BLaER1 treated with 17β-estradiol and CSF1 and Interleukin-3, amounts not matched to agents 10 nM and 100 nM (cell line): ENCODE data around the gene FKBP5.
"Not testable (repeated sequence)": the region's sequence is repeated elsewhere in the genome, so short reads cannot be mapped to it uniquely, and the experiment has no call there.

Source experiments
- H3K27ac ChIP-seq, 11 experiments: shearing (Covaris generic); formaldehyde crosslinking; 2 replicates each; pipeline ENCODE4 v1.8.1; 2022
- H3K27me3 ChIP-seq, 11 experiments: shearing (Covaris generic); formaldehyde crosslinking; 2 replicates each; pipeline ENCODE4 v1.8.1; 2022
- H3K36me3 ChIP-seq, 11 experiments: shearing (Covaris generic); formaldehyde crosslinking; 2 replicates each; pipeline ENCODE4 v1.8.1; 2022
- H3K4me1 ChIP-seq, 10 experiments: shearing (Covaris generic); formaldehyde crosslinking; 2 replicates each; pipeline ENCODE4 v1.8.1; 2022
- H3K4me2 ChIP-seq, 11 experiments: shearing (Covaris generic); formaldehyde crosslinking; 2 replicates each; pipeline ENCODE4 v1.8.1; 2022
- H3K4me3 ChIP-seq, 10 experiments: shearing (Covaris generic); formaldehyde crosslinking; 2 replicates each; pipeline ENCODE4 v1.8.1; 2022
- H3K9ac ChIP-seq, 11 experiments: shearing (Covaris generic); formaldehyde crosslinking; 2 replicates each; pipeline ENCODE4 v1.8.1; 2022
- H3K9me3 ChIP-seq, 11 experiments: shearing (Covaris generic); formaldehyde crosslinking; replicated peaks in 1 of 11; 2 replicates each; pipeline ENCODE4 v1.8.1; 2022
- H4K20me1 ChIP-seq, 11 experiments: shearing (Covaris generic); formaldehyde crosslinking; 2 replicates each; pipeline ENCODE4 v1.8.1; 2022
- Cebpa-rat ChIP-seq, 11 experiments: shearing (Covaris generic); IDR thresholded peaks; 2 replicates each; pipeline ENCODE4 v1.8.1; 2022

The FKBP5 gene

DNA sequence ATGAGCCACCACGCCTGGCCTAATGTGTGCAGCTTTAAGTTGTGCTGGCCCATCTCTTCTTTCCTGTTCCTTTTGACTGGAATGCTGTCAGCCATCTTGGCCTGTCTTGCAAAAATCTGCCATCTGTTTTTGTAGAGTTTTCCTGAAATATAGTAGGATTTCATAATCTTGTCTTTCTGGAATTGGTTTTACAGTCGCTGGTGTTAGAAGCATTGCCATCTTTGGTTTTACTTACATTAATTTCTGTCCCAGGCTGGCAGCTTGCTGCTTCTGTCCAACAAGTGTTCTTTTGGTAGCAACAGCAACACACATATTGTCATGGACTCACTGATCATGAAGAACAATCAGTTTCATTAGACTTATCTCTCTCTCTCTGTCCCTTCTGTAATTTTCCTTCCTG is 146.9 kb downstream of the FKBP5 start:
- no peaks in the 10 kb centered on the region for H3K27me3 ChIP-seq
- TF ChIP-seq Cebpa-rat (IDR thresholded peaks at IDR 0.05): no peak
- no peaks in the 10 kb centered on the region for H4K20me1 ChIP-seq
- no peak overlapping the region for H3K9ac ChIP-seq
- no peak overlapping the region for H3K27ac ChIP-seq
- H3K4me3 ChIP-seq: no peak overlapping the region
- H3K4me1 ChIP-seq: peaks cover 0 to 6% (median 2%) of the 10 kb centered on the region in 10 experiments; a peak in 3 of 20 replicates
- no peaks in the 10 kb centered on the region for H3K36me3 ChIP-seq
- H3K9me3 ChIP-seq: peaks cover 0 to 13% (median 9%) of the 10 kb centered on the region in 11 experiments; a peak in 14 of 22 replicates
- no peak overlapping the region for H3K4me2 ChIP-seq

DNA sequence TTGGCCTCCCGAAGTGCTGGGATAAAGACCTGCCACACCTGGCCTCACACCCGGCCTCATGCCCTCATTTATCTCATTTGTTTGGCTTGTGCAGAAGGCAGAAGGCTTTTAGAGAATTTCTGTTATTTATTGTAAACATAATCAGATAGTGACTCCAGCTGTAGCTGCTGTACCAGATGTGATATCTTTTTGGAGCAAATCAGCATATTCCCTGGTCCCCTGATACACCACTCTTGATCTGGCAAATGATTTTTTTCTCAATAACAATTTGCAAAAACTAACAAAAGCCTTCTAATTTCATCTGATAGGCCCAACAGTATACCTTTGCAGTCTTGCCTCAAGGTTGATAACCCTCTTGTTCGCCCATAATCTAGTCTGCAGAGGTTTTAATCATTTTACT is 149.5 kb downstream of the FKBP5 start:
- no peaks in the 10 kb centered on the region for H3K36me3 ChIP-seq
- no peak overlapping the region for H3K9ac ChIP-seq
- no peak overlapping the region for H3K27ac ChIP-seq
- no peaks in the 10 kb centered on the region for H3K27me3 ChIP-seq
- H4K20me1 ChIP-seq: no peaks in the 10 kb centered on the region
- H3K4me3 ChIP-seq: no peak overlapping the region
- H3K4me1 ChIP-seq: peaks cover 0 to 17% (median 4%) of the 10 kb centered on the region in 10 experiments; a peak in 15 of 20 replicates
- peaks cover 0 to 13% (median 9%) of the 10 kb centered on the region in 11 experiments; a peak in 14 of 22 replicates for H3K9me3 ChIP-seq
- TF ChIP-seq Cebpa-rat (IDR thresholded peaks at IDR 0.05): no peak
- H3K4me2 ChIP-seq: no peak overlapping the region

DNA sequence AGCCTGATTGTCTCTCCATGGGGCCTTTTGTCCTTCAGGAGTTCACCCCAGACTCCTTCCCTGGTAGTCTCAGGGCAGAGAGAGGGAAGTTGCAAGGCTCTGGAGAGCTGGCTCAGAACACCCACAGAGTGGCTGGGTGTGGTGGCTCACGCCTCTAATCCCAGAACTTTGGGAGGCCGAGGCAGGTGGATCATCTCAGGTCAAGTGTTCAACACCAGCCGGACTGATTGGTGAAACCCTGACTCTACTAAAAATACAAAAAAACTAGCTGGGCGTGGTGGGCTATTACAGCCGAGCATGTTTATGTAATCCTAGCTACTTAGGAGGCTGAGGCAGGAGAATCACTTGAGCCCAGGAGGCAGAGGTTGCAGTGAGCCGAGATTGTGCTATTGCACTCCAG is 152.9 kb downstream of the FKBP5 start:
- not testable (repeated sequence) for H3K27me3 ChIP-seq, H3K27ac ChIP-seq

DNA sequence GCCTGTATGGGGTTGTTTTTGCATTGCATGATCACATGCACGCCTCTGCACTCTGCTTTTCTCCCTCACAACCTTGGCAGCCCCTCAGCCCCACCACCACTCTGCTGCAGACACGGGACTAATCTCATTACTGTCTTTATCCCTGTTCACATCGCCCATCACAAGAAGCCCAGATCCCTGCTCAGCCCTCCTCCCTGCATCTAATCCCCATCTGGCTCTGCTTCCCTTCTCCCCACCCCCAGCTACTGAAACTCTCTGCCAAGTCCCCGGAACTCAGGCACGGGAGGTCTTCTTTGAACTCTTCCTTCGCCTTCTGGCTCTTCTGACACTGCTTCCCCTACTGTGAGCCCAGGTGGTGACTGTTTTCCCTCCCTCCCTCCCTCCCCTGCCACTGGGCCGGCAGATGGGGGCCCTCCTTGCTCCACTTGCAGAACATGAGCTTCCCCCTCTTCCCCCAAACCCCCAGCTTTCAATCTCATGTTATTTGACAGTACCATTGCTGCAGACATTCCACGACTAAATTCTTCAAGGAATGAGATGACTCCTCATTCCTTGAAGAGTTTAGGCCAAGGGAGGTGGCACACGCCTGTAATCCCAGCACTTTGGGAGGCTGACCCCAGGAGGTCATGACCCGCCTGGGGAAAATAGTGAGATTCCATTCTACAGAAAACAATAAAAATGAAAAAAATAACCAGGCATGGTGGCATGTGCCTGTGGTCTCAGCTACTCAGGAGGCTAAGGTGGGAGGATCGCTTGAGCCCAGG is 154.1 kb downstream of the FKBP5 start:
- Histone ChIP-seq H3K9me3 (0 out of 22 replicates have a peak, but pooled peaks cover 0 to under 1% (median 0%) of the 10 kb centered on the region in 11 experiments), H3K4me3 (no peak overlapping the region), H3K27ac (no peak overlapping the region), H4K20me1 (no peaks in the 10 kb centered on the region), H3K4me1 (peaks cover 0 to 18% (median 7%) of the 10 kb centered on the region in 10 experiments; a peak in 14 of 20 replicates), H3K9ac (no peak overlapping the region), H3K4me2 (peak overlapping the region in 8 of 11 experiments; percentile 35 to 56 (median 50); a peak in 15 of 22 replicates), H3K36me3 (no peaks in the 10 kb centered on the region), H3K27me3 (no peaks in the 10 kb centered on the region)
- no peak for TF ChIP-seq Cebpa-rat (IDR thresholded peaks at IDR 0.05)

More for the DNA sequence above, 152.9 kb downstream of the FKBP5 start:
- H4K20me1 ChIP-seq, H3K36me3 ChIP-seq, H3K9ac ChIP-seq, H3K4me3 ChIP-seq, H3K4me2 ChIP-seq: not testable (repeated sequence)
- peaks cover 0 to 13% (median 9%) of the 10 kb centered on the region in 11 experiments; a peak in 14 of 22 replicates for H3K9me3 ChIP-seq
- H3K4me1 ChIP-seq: peaks cover 0 to 18% (median 7%) of the 10 kb centered on the region in 10 experiments; a peak in 14 of 20 replicates

DNA sequence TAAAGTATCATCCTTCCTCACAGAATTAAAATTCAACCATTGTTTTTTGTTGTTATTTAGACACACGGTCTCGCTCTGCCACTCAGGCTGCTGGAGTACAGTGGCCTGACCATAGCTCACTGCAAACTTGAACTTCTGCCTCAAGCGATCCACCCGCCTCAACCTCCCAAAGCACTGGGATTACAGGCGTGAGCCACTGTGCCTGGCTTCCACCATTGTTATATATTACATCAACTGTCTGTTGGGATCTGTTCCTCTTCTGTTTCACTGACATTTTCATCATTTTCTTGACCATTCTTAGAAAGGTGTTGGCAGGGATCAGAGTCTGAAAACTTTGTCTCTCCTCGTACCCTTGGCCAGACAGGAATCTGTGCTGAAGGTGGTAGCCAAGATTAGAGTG is 154.7 kb downstream of the FKBP5 start:
- no peaks in the 10 kb centered on the region for H3K36me3 ChIP-seq
- H3K4me3 ChIP-seq: no peak overlapping the region
- peak overlapping the region in 8 of 11 experiments; percentile 35 to 56 (median 50); a peak in 14 of 22 replicates for H3K4me2 ChIP-seq
- H3K27me3 ChIP-seq: no peaks in the 10 kb centered on the region
- no peak overlapping the region for H3K27ac ChIP-seq
- H3K9ac ChIP-seq: no peak overlapping the region
- H4K20me1 ChIP-seq: no peaks in the 10 kb centered on the region; a peak in 1 of 22 replicates
- TF ChIP-seq Cebpa-rat (IDR thresholded peaks at IDR 0.05): no peak
- H3K9me3 ChIP-seq: no peaks in the 10 kb centered on the region
- peaks cover 0 to 18% (median 7%) of the 10 kb centered on the region in 10 experiments; a peak in 14 of 20 replicates for H3K4me1 ChIP-seq

DNA sequence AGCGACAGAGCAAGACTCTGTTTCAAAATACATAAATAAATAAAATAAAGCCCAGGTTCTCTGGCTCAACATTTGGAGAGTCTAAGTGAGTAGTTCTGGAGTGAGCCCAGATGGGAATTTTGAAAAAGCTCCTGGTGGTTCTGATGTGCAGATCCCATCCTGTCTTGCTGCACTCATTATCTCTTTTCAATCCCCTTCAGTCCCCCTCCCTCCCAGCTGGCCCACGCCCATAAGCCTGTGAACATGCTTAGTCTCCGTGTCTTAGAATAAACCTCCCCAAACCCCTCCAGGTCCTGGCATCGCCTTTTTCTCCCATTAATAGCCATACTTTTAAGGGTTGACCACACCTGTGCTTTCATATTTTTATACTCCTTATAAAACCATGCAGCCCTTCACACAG is 156.6 kb downstream of the FKBP5 start:
- Histone ChIP-seq H3K27me3 (no peaks in the 10 kb centered on the region), H3K4me1 (peaks cover 0 to 18% (median 7%) of the 10 kb centered on the region in 10 experiments; a peak in 14 of 20 replicates), H3K9ac (no peak overlapping the region), H3K4me3 (no peak overlapping the region), H3K4me2 (no peak overlapping the region), H3K27ac (no peak overlapping the region), H3K9me3 (no peaks in the 10 kb centered on the region), H4K20me1 (no peaks in the 10 kb centered on the region; a peak in 1 of 22 replicates), H3K36me3 (no peaks in the 10 kb centered on the region)
- TF ChIP-seq Cebpa-rat (IDR thresholded peaks at IDR 0.05): no peak

DNA sequence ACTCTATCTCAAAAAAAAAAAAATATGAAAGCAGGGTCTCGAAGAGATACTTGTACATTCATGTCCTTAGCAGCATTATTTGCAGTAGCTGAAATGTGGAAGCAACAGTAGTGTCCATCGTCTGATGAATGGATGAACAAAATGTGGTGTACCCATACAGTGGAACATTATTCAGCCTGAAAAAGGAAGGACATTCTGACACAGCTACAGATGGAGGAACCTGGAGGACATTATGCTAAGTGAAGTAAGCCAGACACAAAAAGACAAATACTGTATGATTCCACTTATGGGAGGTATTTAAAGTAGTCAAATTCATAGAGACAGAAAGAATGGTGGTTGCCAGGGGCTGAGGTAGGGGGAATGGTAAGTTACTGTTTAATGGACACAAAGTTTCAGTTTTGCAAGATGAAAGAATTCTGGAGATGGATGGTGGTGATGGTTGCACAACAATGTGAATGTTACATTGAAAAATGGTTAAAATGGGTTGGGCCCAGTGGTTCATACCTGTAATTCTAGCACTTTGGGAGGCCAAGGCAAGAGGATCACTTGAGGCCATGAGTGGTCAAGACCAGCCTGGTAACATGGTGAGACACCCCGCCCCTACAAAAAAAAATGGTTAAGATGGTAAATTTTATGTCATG is 164.2 kb downstream of the FKBP5 start:
- no peak overlapping the region for H3K27ac ChIP-seq
- no peaks in the 10 kb centered on the region for H3K9me3 ChIP-seq
- H3K4me1 ChIP-seq: peaks cover 0 to 19% (median 12%) of the 10 kb centered on the region in 10 experiments; a peak in 15 of 20 replicates
- H3K27me3 ChIP-seq: no peaks in the 10 kb centered on the region
- H4K20me1 ChIP-seq: no peaks in the 10 kb centered on the region; a peak in 1 of 22 replicates
- no peak overlapping the region for H3K9ac ChIP-seq
- H3K4me3 ChIP-seq: no peak overlapping the region
- no peak for TF ChIP-seq Cebpa-rat (IDR thresholded peaks at IDR 0.05)
- H3K36me3 ChIP-seq: no peaks in the 10 kb centered on the region
- H3K4me2 ChIP-seq: no peak overlapping the region
